H1 (cell line): ENCODE measurements around the gene ATOH8. TPM values are rescaled to one million over a fixed set of nuclear protein-coding genes. Genes with fewer than 3 reads are reported as not detected.

Source experiments
- CTCF ChIA-PET: fragments of 300-600 bp; sonication (Branson Sonifier 250); formaldehyde crosslinking; loops from one replicate; lab custom pipeline; 2021; ENCODE audit not compliant: partially characterized antibody; lab: Charles Lee
- POLR2A ChIA-PET: fragments of 300-600 bp; sonication (Branson Sonifier 250); formaldehyde crosslinking; loops from one replicate; lab custom pipeline; 2021; ENCODE audit warnings: inconsistent platforms; ENCODE audit not compliant: partially characterized antibody; lab: Charles Lee
- DNase-seq, 2 experiments: peaks; one replicate each; pipeline versions ENCODE4 v3.0.0 to v3.0.0-alpha.2; 2010 to 2022; ENCODE audit warnings: low spot score in 2 of 2, low read depth in 1 of 2, mixed read lengths in 1 of 2
- FAIRE-seq: peaks from 2 replicates; lab custom pipeline; 2011; peaks lifted over from hg19 to GRCh38; lab: Jason Lieb, UNC
- H2AFZ ChIP-seq: 2 replicates; pipeline ENCODE4 v1.8.1; 2012; ENCODE audit warnings: low read length, inconsistent platforms
- H2AK5ac ChIP-seq: 2 replicates; pipeline ENCODE4 v1.6.1; 2013; ENCODE audit warnings: low read depth, low read length
- H2BK120ac ChIP-seq: replicated peaks from 2 replicates; pipeline ENCODE3; 2013; ENCODE audit warnings: low read depth, low read length, inconsistent platforms
- H2BK12ac ChIP-seq: 2 replicates; pipeline ENCODE4 v1.6.1; 2013; ENCODE audit warnings: low read depth, low read length
- H2BK15ac ChIP-seq: 2 replicates; pipeline ENCODE4 v1.6.1; 2013; ENCODE audit warnings: low read length
- H2BK20ac ChIP-seq: 2 replicates; pipeline ENCODE4 v1.6.1; 2013; ENCODE audit warnings: low read length
- H2BK5ac ChIP-seq: 2 replicates; pipeline ENCODE4 v1.6.1; 2013; ENCODE audit warnings: low read depth, low read length
- H3K14ac ChIP-seq: 2 replicates; pipeline ENCODE4 v1.6.1; 2013; ENCODE audit warnings: inconsistent platforms; ENCODE audit not compliant: insufficient read length
- H3K18ac ChIP-seq: 2 replicates; pipeline ENCODE4 v1.6.1; 2013; ENCODE audit warnings: low read length; ENCODE audit errors: extremely low read depth
- H3K23ac ChIP-seq: 2 replicates; pipeline ENCODE4 v1.6.1; 2013; ENCODE audit warnings: inconsistent platforms; ENCODE audit not compliant: insufficient read length
- H3K23me2 ChIP-seq: 2 replicates; pipeline ENCODE4 v1.6.1; 2013; ENCODE audit warnings: low read depth, low read length
- H3K27ac ChIP-seq: 2 replicates; pipeline ENCODE4 v1.6.1; 2011; ENCODE audit warnings: low read depth, low read length, inconsistent platforms
- H3K27me3 ChIP-seq, 4 experiments: replicated peaks in 1 of 4; 1 replicate in 1 of 4; 2 replicates in 3 of 4; pipeline versions ENCODE4 v1.6.1 to v1.8.1; 2011 to 2013; ENCODE audit warnings: low read length in 3 of 4, mild to moderate bottlenecking in 3 of 4, inconsistent platforms in 2 of 4, mixed read lengths in 2 of 4, moderate library complexity in 1 of 4; ENCODE audit not compliant: control insufficient read depth in 3 of 4, insufficient read depth in 3 of 4; ENCODE audit errors: extremely low read depth in 1 of 4
- H3K36me3 ChIP-seq, 4 experiments: 2 replicates each; pipeline versions ENCODE4 v1.6.1 to v1.8.1; 2011 to 2013; ENCODE audit warnings: mild to moderate bottlenecking in 4 of 4, low read length in 3 of 4, moderate library complexity in 2 of 4, control low read depth in 1 of 4, inconsistent platforms in 1 of 4; ENCODE audit not compliant: insufficient read depth in 4 of 4, control insufficient read depth in 2 of 4
- H3K4ac ChIP-seq: replicated peaks from 2 replicates; pipeline ENCODE3; 2013; ENCODE audit warnings: low read length, low read depth, mixed read lengths, inconsistent platforms; ENCODE audit not compliant: insufficient read length
- H3K4me1 ChIP-seq, 4 experiments: replicated peaks in 1 of 4; 1 replicate in 1 of 4; 2 replicates in 3 of 4; pipeline versions ENCODE4 v1.6.1 to v1.8.1; 2011 to 2013; ENCODE audit warnings: low read length in 3 of 4, inconsistent platforms in 2 of 4, mixed read lengths in 1 of 4; ENCODE audit not compliant: insufficient read depth in 4 of 4, control insufficient read depth in 3 of 4
- H3K4me2 ChIP-seq, 2 experiments: 2 replicates each; pipeline versions ENCODE4 v1.6.1 to v1.8.1; 2011 to 2013; ENCODE audit warnings: low read depth in 2 of 2, low read length in 2 of 2, control low read depth in 1 of 2, inconsistent platforms in 1 of 2, mild to moderate bottlenecking in 1 of 2; ENCODE audit not compliant: insufficient read depth in 1 of 2
- H3K4me3 ChIP-seq, 4 experiments: fragments of 200-600, 300-600 bp in 1 of 4; sonication (generic), shearing (Covaris generic), sonication (Bioruptor Twin) in 1 of 4; 2 replicates each; pipeline versions ENCODE4 v1.5.1 to v1.8.1; 2011 to 2016; ENCODE audit warnings: low read length in 4 of 4, low read depth in 3 of 4, control low read depth in 2 of 4, inconsistent platforms in 2 of 4, mild to moderate bottlenecking in 2 of 4, mixed read lengths in 1 of 4, moderate library complexity in 1 of 4; ENCODE audit not compliant: insufficient read depth in 2 of 4; ENCODE audit errors: extremely low read depth in 1 of 4
- H3K56ac ChIP-seq: replicated peaks from 2 replicates; pipeline ENCODE3; 2013; ENCODE audit warnings: low read depth, mild to moderate bottlenecking, mixed read lengths, low read length, inconsistent platforms; ENCODE audit not compliant: insufficient read length
- H3K79me1 ChIP-seq: 2 replicates; pipeline ENCODE4 v1.6.1; 2013; ENCODE audit warnings: low read depth, low read length, control low read depth
- H3K79me2 ChIP-seq, 2 experiments: 2 replicates each; pipeline versions ENCODE4 v1.6.1 to v1.8.1; 2012 to 2013; ENCODE audit warnings: low read length in 2 of 2, mild to moderate bottlenecking in 2 of 2, inconsistent platforms in 1 of 2; ENCODE audit not compliant: insufficient read depth in 2 of 2, control insufficient read depth in 1 of 2
- H3K9ac ChIP-seq, 4 experiments: replicated peaks in 1 of 4; 1 replicate in 1 of 4; 2 replicates in 3 of 4; pipeline versions ENCODE4 v1.6.1 to v1.8.1; 2011 to 2013; ENCODE audit warnings: low read depth in 3 of 4, low read length in 3 of 4, control low read depth in 2 of 4, mild to moderate bottlenecking in 2 of 4, moderate library complexity in 2 of 4, inconsistent platforms in 1 of 4; ENCODE audit errors: extremely low read depth in 1 of 4
- H3K9me3 ChIP-seq, 2 experiments: 2 replicates each; pipeline versions ENCODE4 v1.6.1 to v1.8.1; 2012 to 2013; ENCODE audit warnings: mild to moderate bottlenecking in 2 of 2, moderate library complexity in 2 of 2, control low read depth in 1 of 2, inconsistent platforms in 1 of 2, low read depth in 1 of 2, low read length in 1 of 2, mixed read lengths in 1 of 2; ENCODE audit not compliant: insufficient read depth in 2 of 2
- H4K20me1 ChIP-seq, 2 experiments: replicated peaks in 1 of 2; 2 replicates each; pipeline versions ENCODE3 to v1.8.1; 2011 to 2013; ENCODE audit warnings: inconsistent platforms in 2 of 2, low read length in 2 of 2, mild to moderate bottlenecking in 1 of 2; ENCODE audit not compliant: insufficient read depth in 2 of 2, control insufficient read depth in 1 of 2
- H4K5ac ChIP-seq: 2 replicates; pipeline ENCODE4 v1.6.1; 2013; ENCODE audit warnings: low read length, low read depth, mixed read lengths, inconsistent platforms; ENCODE audit not compliant: insufficient read length
- H4K8ac ChIP-seq: 2 replicates; pipeline ENCODE4 v1.8.0; 2013; ENCODE audit warnings: mild to moderate bottlenecking, moderate library complexity, low read length, inconsistent platforms; ENCODE audit not compliant: insufficient read depth; ENCODE audit errors: extremely low read depth
- H4K91ac ChIP-seq: replicated peaks from 2 replicates; pipeline ENCODE3; 2013; ENCODE audit warnings: low read length, mixed read lengths, inconsistent platforms; ENCODE audit not compliant: insufficient read length
- CBX5 ChIP-seq: fragments of 300-800, 300-1000 bp; sonication (generic); IDR thresholded peaks from 2 replicates; pipeline ENCODE4 v1.7.1; 2016; ENCODE audit warnings: antibody characterized with exemption, low read length, low read depth
- CHD1 ChIP-seq: IDR thresholded peaks from 2 replicates; pipeline ENCODE4 v1.6.1; 2012; ENCODE audit warnings: low read depth, low read length, improper control_type of control experiment
- CTCF ChIP-seq, 3 experiments: IDR thresholded peaks; 1 replicate in 2 of 3; 2 replicates in 1 of 3; pipeline versions ENCODE4 v1.5.1 to v1.6.1; 2011; ENCODE audit warnings: low read length in 3 of 3, mild to moderate bottlenecking in 3 of 3, inconsistent platforms in 2 of 3, low read depth in 1 of 3, moderate library complexity in 1 of 3; ENCODE audit not compliant: insufficient read depth in 1 of 3; ENCODE audit errors: control extremely low read depth in 1 of 3
- GTF2F1 ChIP-seq: IDR thresholded peaks from 2 replicates; pipeline ENCODE4 v1.6.1; 2012; ENCODE audit warnings: low read depth, low read length, improper control_type of control experiment, borderline replicate concordance
- SP4 ChIP-seq: IDR thresholded peaks from 2 replicates; pipeline ENCODE4 v1.6.1; 2012; ENCODE audit warnings: low read length, inconsistent platforms
- WGBS, 2 experiments: shearing (Covaris generic) in 1 of 2; methylation state at CpG; one replicate each; pipeline versions ENCODE4 v1.1.6 to v1.1.7; 2013 to 2015; ENCODE audit warnings: low lambda C conversion rate in 2 of 2, mixed read lengths in 2 of 2, inconsistent platforms in 1 of 2, low coverage in 1 of 2, missing lambda C conversion rate in 1 of 2; ENCODE audit not compliant: insufficient replicate concordance in 2 of 2, insufficient coverage in 1 of 2, insufficient read length in 1 of 2; ENCODE audit errors: extremely low coverage in 1 of 2, missing lambda C conversion rate in 1 of 2; 5-methylcytosine and 5-hydroxymethylcytosine counted together
- polyA plus RNA-seq, 7 experiments: library from polyadenylated mRNA; depleted of rRNA in 3 of 7; stranded (reverse) in 5 of 7; unstranded in 2 of 7; fragments of >200 nt in 5 of 7; fragments of 200-250 nt in 2 of 7; gene quantifications; 1 replicate in 5 of 7; 2 replicates in 1 of 7; 4 replicates in 1 of 7; pipeline versions ENCODE4 v1.2.1 to v1.2.3, GENCODE V29; 2011 to 2013; ENCODE audit warnings: missing spikeins in 2 of 7, mixed read lengths in 2 of 7
- total RNA-seq: library from RNA; stranded (reverse); fragmentation: NEBNext Ultra II Directional; extraction: Animal tissue kit (Norgen Biotek cat#: 25700); gene quantifications from 2 replicates; pipeline ENCODE4 v1.2.1, GENCODE V29; 2021

Gene ATOH8
- total and polyA plus RNA-seq, 2 of the 8 experiments (the other 6 are each of a cell fraction or from before 2014, with no cell fraction given): 0.50 to 0.53 TPM

- H3K9ac ChIP-seq: no peak overlapping the region
- no peaks in the 10 kb centered on the region for H3K23me2 ChIP-seq
- no peak overlapping the region for H4K91ac ChIP-seq
- no peaks in the 10 kb centered on the region for H3K79me2 ChIP-seq
- FAIRE-seq: no peak
- H3K4me2 ChIP-seq: no peak overlapping the region
- no peak overlapping the region for H4K5ac ChIP-seq
- H4K20me1 ChIP-seq: no peaks in the 10 kb centered on the region
- H3K9me3 ChIP-seq: no peaks in the 10 kb centered on the region
- CTCF ChIA-PET: interaction anchor here (0.6 to 2.2 kb wide), 12 partner anchors 10 to 124 kb away, joined by 3 to 7 read pairs (median 4); no protein-coding TSS in a partner anchor
- H3K4ac ChIP-seq: no peak overlapping the region
- H3K56ac ChIP-seq: no peak overlapping the region
- no peak for DNase-seq
- no peaks in the 10 kb centered on the region; a peak in 2 of 7 replicates for H3K27me3 ChIP-seq
- H2BK15ac ChIP-seq: no peak overlapping the region
- H2BK120ac ChIP-seq: no peak overlapping the region
- H3K4me3 ChIP-seq: no peak overlapping the region
- 95% methylated on average over 12 of the region's 15 CpGs; no CpG with 5 or more reads in 1 of the 2 experiments for WGBS, 2 experiments
- no peak overlapping the region for H3K27ac ChIP-seq
- H3K14ac ChIP-seq: no peak overlapping the region
- H3K79me1 ChIP-seq: no peaks in the 10 kb centered on the region
- H2AFZ ChIP-seq: no peak overlapping the region
- no peak overlapping the region for H3K23ac ChIP-seq
- POLR2A ChIA-PET: interaction anchor here (1.3 kb wide), 1 partner anchor 62 kb away, joined by 3 read pairs; no protein-coding TSS in a partner anchor
- no peak overlapping the region for H2AK5ac ChIP-seq
- H3K36me3 ChIP-seq: no peaks in the 10 kb centered on the region
- H3K18ac ChIP-seq: no peak overlapping the region
- H4K8ac ChIP-seq: no peak overlapping the region
- H3K4me1 ChIP-seq: no peaks in the 10 kb centered on the region; a peak in 1 of 7 replicates
- no peak overlapping the region for H2BK5ac ChIP-seq
- H2BK12ac ChIP-seq: no peak overlapping the region
- H2BK20ac ChIP-seq: no peak overlapping the region
- TF ChIP-seq CBX5 (no peak), GTF2F1 (no peak), SP4 (no peak), CHD1 (no peak), CTCF (IDR thresholded peaks at IDR 0.05; ENCODE audit: control extremely low read depth in 1 of 3, insufficient read depth in 1 of 3, low read depth in 1 of 3, low read length in 3 of 3) (no peak)
These were observed 41.5 kb upstream of the ATOH8 start for GRCh38 chr2:85712336-85712735.
